NCI-H748 treated with DMSO at 0.1 percent for 48 hours (cell line): ENCODE data around the gene LAP3.
"Not testable (repeated sequence)": the region's sequence is repeated elsewhere in the genome, so short reads cannot be mapped to it uniquely, and the experiment has no call there.

ENCODE experiments used
- DNase-seq: peaks from one replicate; lab custom pipeline; 2025; lab: John Stamatoyannopoulos, UW

Gene LAP3

GRCh38 chr4:17561195-17561909 is 15.6 kb upstream of the LAP3 start:
- DNase-seq: no peak

GRCh38 chr4:17562157-17562556 is 14.8 kb upstream of the LAP3 start:
- no peak for DNase-seq

- no peak for DNase-seq
Observed at GRCh38 chr4:17565846-17566245, 11.2 kb upstream of the LAP3 start.

GRCh38 chr4:17567271-17567670 is 9.7 kb upstream of the LAP3 start:
- DNase-seq: no peak

GRCh38 chr4:17574206-17574605 is 2.8 kb upstream of the LAP3 start:
- no peak for DNase-seq

GRCh38 chr4:17575177-17575576 is 1.8 kb upstream of the LAP3 start:
- not testable (repeated sequence) for DNase-seq

GRCh38 chr4:17577665-17578481 is 875 bp downstream of the LAP3 start:
- DNase-seq: peak; percentile 3

- no peak for DNase-seq
Observed at GRCh38 chr4:17578482-17578891, 1.5 kb downstream of the LAP3 start.

- DNase-seq: no peak
Observed at GRCh38 chr4:17580969-17581368, 4.0 kb downstream of the LAP3 start.

GRCh38 chr4:17583276-17583675 is 6.3 kb downstream of the LAP3 start:
- no peak for DNase-seq

- no peak for DNase-seq
Observed at GRCh38 chr4:17583941-17584340, 6.9 kb downstream of the LAP3 start.

- DNase-seq: no peak
Observed at GRCh38 chr4:17584521-17585213, 7.7 kb downstream of the LAP3 start.

- DNase-seq: no peak
Observed at GRCh38 chr4:17587094-17587822, 10.3 kb downstream of the LAP3 start.

GRCh38 chr4:17589355-17589754 is 12.4 kb downstream of the LAP3 start:
- DNase-seq: no peak

- DNase-seq: no peak
Observed at GRCh38 chr4:17595471-17596005, 18.5 kb downstream of the LAP3 start.

- DNase-seq: no peak
Observed at GRCh38 chr4:17597517-17597916, 20.5 kb downstream of the LAP3 start.

- no peak for DNase-seq
Observed at GRCh38 chr4:17599826-17600225, 22.8 kb downstream of the LAP3 start.

- no peak for DNase-seq
Observed at GRCh38 chr4:17605236-17605635, 28.2 kb downstream of the LAP3 start.

GRCh38 chr4:17613761-17614415 is 36.9 kb downstream of the LAP3 start:
- DNase-seq: no peak

- peak; percentile 61 for DNase-seq
Observed at GRCh38 chr4:17614416-17615299, 37.7 kb downstream of the LAP3 start, which contains the start of gene MED28. Gene MED28 (plus strand): TSS chr4:17614641. CDS start chr4:17614655, 14 bp downstream.
